ENCODE results near the gene UBA3.

The UBA3 gene

GRCh38 chr3:69016102-69016501 lies 64.1 kb downstream of the UBA3 start:
- no peaks in the 10 kb centered on the region for H3K27me3 ChIP-seq (ENCODE audit: insufficient read depth, low read length, poor library complexity, severe bottlenecking)
- H3K9ac ChIP-seq (ENCODE audit: low read depth, low read length, poor library complexity, severe bottlenecking) = no peak overlapping the region
- no peaks in the 10 kb centered on the region; the same call in 1 of the 2 replicates for H3F3A ChIP-seq (ENCODE audit: low read depth)
- H3K4me3 ChIP-seq (ENCODE audit: low read length, poor library complexity, severe bottlenecking) = no peak overlapping the region
- no peaks in the 10 kb centered on the region for H3K36me3 ChIP-seq (ENCODE audit: insufficient read depth, low read length)
- peaks cover 39% of the 10 kb centered on the region for H3K4me1 ChIP-seq (ENCODE audit: insufficient read depth, low read length, poor library complexity, severe bottlenecking)
- peak overlapping the region; percentile 13 for H3K4me2 ChIP-seq (ENCODE audit: low read depth, low read length, poor library complexity, severe bottlenecking)
- H4K20me1 ChIP-seq (ENCODE audit: insufficient read depth, low read length, poor library complexity, severe bottlenecking) = no peaks in the 10 kb centered on the region
- H3K9me2 ChIP-seq (replicated peaks; ENCODE audit: low read depth, low read length) = no peaks in the 10 kb centered on the region
- no peaks in the 10 kb centered on the region for H3K9me3 ChIP-seq (ENCODE audit: insufficient read depth, low read depth, low read length)
- peaks cover 17% of the 10 kb centered on the region for H3K79me2 ChIP-seq (ENCODE audit: insufficient read depth, low read length)
- no peak overlapping the region for H2AFZ ChIP-seq (ENCODE audit: low read length)
- TF ChIP-seq EZH2phosphoT487 (IDR thresholded peaks at IDR 0.05; ENCODE audit: borderline replicate concordance) (no peak), CTCF (conservative IDR thresholded peaks at IDR 0.05; ENCODE audit: low read length) (no peak)

DNA sequence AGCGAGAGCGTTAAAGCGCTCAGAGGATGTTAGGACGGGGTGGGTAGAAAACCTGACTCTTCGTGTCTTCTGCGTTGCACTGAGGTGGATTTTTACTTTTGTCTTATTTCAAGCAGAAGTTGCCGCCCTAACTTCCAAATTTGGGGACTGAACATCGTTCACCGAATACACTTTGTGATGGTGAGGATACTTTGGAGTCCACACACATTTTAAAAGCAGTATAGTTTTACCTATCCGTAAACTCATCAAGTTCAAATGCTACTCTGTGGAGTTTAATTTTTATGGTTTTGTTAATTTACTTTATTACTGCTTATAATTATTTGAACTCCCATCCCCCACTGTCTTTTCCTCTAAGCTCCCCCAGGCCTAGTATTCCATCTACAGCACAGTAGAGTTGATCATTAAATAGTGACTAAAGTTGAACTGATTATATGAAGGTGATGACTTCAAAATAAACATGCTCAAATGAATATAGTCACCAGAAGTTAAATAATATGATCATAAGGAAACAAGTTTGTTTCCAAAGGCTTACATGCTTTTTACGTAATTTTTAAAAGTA lies 66.1 kb downstream of the UBA3 start:
- no peaks in the 10 kb centered on the region for H3K27me3 ChIP-seq (ENCODE audit: insufficient read depth, low read length, poor library complexity, severe bottlenecking)
- H3K4me1 ChIP-seq (ENCODE audit: insufficient read depth, low read length, poor library complexity, severe bottlenecking) = peaks cover 41% of the 10 kb centered on the region
- peaks cover 4% of the 10 kb centered on the region; the same call in 1 of the 2 replicates for H3F3A ChIP-seq (ENCODE audit: low read depth)
- no peaks in the 10 kb centered on the region for H3K36me3 ChIP-seq (ENCODE audit: insufficient read depth, low read length)
- H3K9me2 ChIP-seq (replicated peaks; ENCODE audit: low read depth, low read length) = no peaks in the 10 kb centered on the region
- H3K4me2 ChIP-seq (ENCODE audit: low read depth, low read length, poor library complexity, severe bottlenecking) = peak overlapping the region; percentile 80
- no peaks in the 10 kb centered on the region for H3K9me3 ChIP-seq (ENCODE audit: insufficient read depth, low read depth, low read length)
- H3K79me2 ChIP-seq (ENCODE audit: insufficient read depth, low read length) = peaks cover 17% of the 10 kb centered on the region
- TF ChIP-seq EZH2phosphoT487 (IDR thresholded peaks at IDR 0.05; ENCODE audit: borderline replicate concordance) (no peak), CTCF (conservative IDR thresholded peaks at IDR 0.05; ENCODE audit: low read length) (no peak)
- H4K20me1 ChIP-seq (ENCODE audit: insufficient read depth, low read length, poor library complexity, severe bottlenecking) = no peaks in the 10 kb centered on the region
- H3K9ac ChIP-seq (ENCODE audit: low read depth, low read length, poor library complexity, severe bottlenecking) = peak overlapping the region; percentile 90
- H3K4me3 ChIP-seq (ENCODE audit: low read length, poor library complexity, severe bottlenecking) = peak overlapping the region; percentile 81
- peak overlapping the region; percentile 91 for H2AFZ ChIP-seq (ENCODE audit: low read length)

DNA sequence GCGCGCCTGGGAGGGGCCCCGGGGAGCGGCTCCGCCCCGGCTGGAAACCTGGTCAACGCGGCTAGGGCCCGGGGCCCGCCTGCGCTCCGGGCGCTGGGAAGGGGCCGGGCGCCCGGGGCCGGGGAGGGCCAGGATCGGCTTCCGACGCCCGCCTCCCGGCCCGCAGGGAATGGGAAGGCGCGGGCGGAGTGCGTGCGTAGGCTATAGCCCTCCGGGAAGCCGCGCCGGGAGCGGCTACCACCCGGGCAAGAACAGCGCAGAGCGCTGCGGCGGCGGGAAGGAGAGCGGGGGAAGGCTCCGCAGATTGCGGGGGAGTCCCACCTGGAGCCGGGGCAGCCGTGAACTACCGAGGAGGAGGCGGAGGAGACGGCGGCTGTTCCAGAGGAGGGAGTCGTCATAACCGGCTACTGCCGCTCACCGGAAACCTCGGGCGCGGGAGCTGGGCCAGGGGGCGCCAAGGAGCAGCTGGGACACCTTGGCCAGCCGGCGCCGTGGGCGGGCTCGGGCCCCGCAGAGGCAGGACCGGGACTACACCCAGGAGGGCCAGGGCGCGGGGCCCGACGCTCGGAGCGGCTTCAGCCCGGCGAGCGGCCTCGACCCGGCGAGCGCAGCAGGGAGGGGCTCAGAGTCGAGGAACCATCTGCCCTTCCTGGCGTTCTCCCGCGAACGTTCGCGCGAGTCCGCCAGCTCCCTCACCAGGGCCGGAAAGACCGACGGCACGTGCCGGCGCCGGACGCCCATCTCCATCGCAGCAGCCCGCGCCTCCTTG lies 66.7 kb downstream of the UBA3 start, which contains the start of gene EOGT:
Gene EOGT (minus strand): TSS at position 432 of the 769 bp plus-strand sequence. CDS start 3,838 bp downstream, outside the sequence.
- H3K9me2 ChIP-seq (replicated peaks; ENCODE audit: low read depth, low read length) = no peaks in the 10 kb centered on the region
- no peaks in the 10 kb centered on the region for H3K36me3 ChIP-seq (ENCODE audit: insufficient read depth, low read length)
- peak within 1 kb of the TSS; percentile 80 for H3K4me2 ChIP-seq (ENCODE audit: low read depth, low read length, poor library complexity, severe bottlenecking)
- H3K9ac ChIP-seq (ENCODE audit: low read depth, low read length, poor library complexity, severe bottlenecking) = peak within 1 kb of the TSS; percentile 90
- peaks cover 44% of the 10 kb centered on the region for H3K4me1 ChIP-seq (ENCODE audit: insufficient read depth, low read length, poor library complexity, severe bottlenecking)
- peaks cover 4% of the 10 kb centered on the region; the same call in 1 of the 2 replicates for H3F3A ChIP-seq (ENCODE audit: low read depth)
- H3K9me3 ChIP-seq (ENCODE audit: insufficient read depth, low read depth, low read length) = no peaks in the 10 kb centered on the region
- peaks cover 17% of the 10 kb centered on the region for H3K79me2 ChIP-seq (ENCODE audit: insufficient read depth, low read length)
- peak within 1 kb of the TSS; percentile 81 for H3K4me3 ChIP-seq (ENCODE audit: low read length, poor library complexity, severe bottlenecking)
- H3K27me3 ChIP-seq (ENCODE audit: insufficient read depth, low read length, poor library complexity, severe bottlenecking) = no peaks in the 10 kb centered on the region
- TF ChIP-seq CTCF (conservative IDR thresholded peaks at IDR 0.05; ENCODE audit: low read length) (peak; percentile 60), EZH2phosphoT487 (IDR thresholded peaks at IDR 0.05; ENCODE audit: borderline replicate concordance) (no peak)
- peak within 1 kb of the TSS; percentile 91 for H2AFZ ChIP-seq (ENCODE audit: low read length)
- H4K20me1 ChIP-seq (ENCODE audit: insufficient read depth, low read length, poor library complexity, severe bottlenecking) = no peaks in the 10 kb centered on the region
